H1 (cell line): ENCODE data around the gene CLEC2D. TPM values are rescaled to one million over a fixed set of nuclear protein-coding genes. Genes with fewer than 3 reads are reported as not detected.

ENCODE experiments used
- CTCF ChIA-PET: fragments of 300-600 bp; sonication (Branson Sonifier 250); formaldehyde crosslinking; loops from one replicate; lab custom pipeline; 2021; ENCODE audit not compliant: partially characterized antibody; lab: Charles Lee
- POLR2A ChIA-PET: fragments of 300-600 bp; sonication (Branson Sonifier 250); formaldehyde crosslinking; loops from one replicate; lab custom pipeline; 2021; ENCODE audit warnings: inconsistent platforms; ENCODE audit not compliant: partially characterized antibody; lab: Charles Lee
- DNase-seq, 2 experiments: peaks; one replicate each; pipeline versions ENCODE4 v3.0.0 to v3.0.0-alpha.2; 2010 to 2022; ENCODE audit warnings: low spot score in 2 of 2, low read depth in 1 of 2, mixed read lengths in 1 of 2
- FAIRE-seq: peaks from 2 replicates; lab custom pipeline; 2011; peaks lifted over from hg19 to GRCh38; lab: Jason Lieb, UNC
- H2AFZ ChIP-seq: 2 replicates; pipeline ENCODE4 v1.8.1; 2012; ENCODE audit warnings: low read length, inconsistent platforms
- H2AK5ac ChIP-seq: 2 replicates; pipeline ENCODE4 v1.6.1; 2013; ENCODE audit warnings: low read depth, low read length
- H2BK120ac ChIP-seq: replicated peaks from 2 replicates; pipeline ENCODE3; 2013; ENCODE audit warnings: low read depth, low read length, inconsistent platforms
- H2BK12ac ChIP-seq: 2 replicates; pipeline ENCODE4 v1.6.1; 2013; ENCODE audit warnings: low read depth, low read length
- H2BK15ac ChIP-seq: 2 replicates; pipeline ENCODE4 v1.6.1; 2013; ENCODE audit warnings: low read length
- H2BK20ac ChIP-seq: 2 replicates; pipeline ENCODE4 v1.6.1; 2013; ENCODE audit warnings: low read length
- H2BK5ac ChIP-seq: 2 replicates; pipeline ENCODE4 v1.6.1; 2013; ENCODE audit warnings: low read depth, low read length
- H3K14ac ChIP-seq: 2 replicates; pipeline ENCODE4 v1.6.1; 2013; ENCODE audit warnings: inconsistent platforms; ENCODE audit not compliant: insufficient read length
- H3K18ac ChIP-seq: 2 replicates; pipeline ENCODE4 v1.6.1; 2013; ENCODE audit warnings: low read length; ENCODE audit errors: extremely low read depth
- H3K23ac ChIP-seq: 2 replicates; pipeline ENCODE4 v1.6.1; 2013; ENCODE audit warnings: inconsistent platforms; ENCODE audit not compliant: insufficient read length
- H3K23me2 ChIP-seq: 2 replicates; pipeline ENCODE4 v1.6.1; 2013; ENCODE audit warnings: low read depth, low read length
- H3K27ac ChIP-seq: 2 replicates; pipeline ENCODE4 v1.6.1; 2011; ENCODE audit warnings: low read depth, low read length, inconsistent platforms
- H3K27me3 ChIP-seq, 4 experiments: replicated peaks in 1 of 4; 1 replicate in 1 of 4; 2 replicates in 3 of 4; pipeline versions ENCODE4 v1.6.1 to v1.8.1; 2011 to 2013; ENCODE audit warnings: low read length in 3 of 4, mild to moderate bottlenecking in 3 of 4, inconsistent platforms in 2 of 4, mixed read lengths in 2 of 4, moderate library complexity in 1 of 4; ENCODE audit not compliant: control insufficient read depth in 3 of 4, insufficient read depth in 3 of 4; ENCODE audit errors: extremely low read depth in 1 of 4
- H3K36me3 ChIP-seq, 4 experiments: 2 replicates each; pipeline versions ENCODE4 v1.6.1 to v1.8.1; 2011 to 2013; ENCODE audit warnings: mild to moderate bottlenecking in 4 of 4, low read length in 3 of 4, moderate library complexity in 2 of 4, control low read depth in 1 of 4, inconsistent platforms in 1 of 4; ENCODE audit not compliant: insufficient read depth in 4 of 4, control insufficient read depth in 2 of 4
- H3K4ac ChIP-seq: replicated peaks from 2 replicates; pipeline ENCODE3; 2013; ENCODE audit warnings: low read length, low read depth, mixed read lengths, inconsistent platforms; ENCODE audit not compliant: insufficient read length
- H3K4me1 ChIP-seq, 4 experiments: replicated peaks in 1 of 4; 1 replicate in 1 of 4; 2 replicates in 3 of 4; pipeline versions ENCODE4 v1.6.1 to v1.8.1; 2011 to 2013; ENCODE audit warnings: low read length in 3 of 4, inconsistent platforms in 2 of 4, mixed read lengths in 1 of 4; ENCODE audit not compliant: insufficient read depth in 4 of 4, control insufficient read depth in 3 of 4
- H3K4me2 ChIP-seq, 2 experiments: 2 replicates each; pipeline versions ENCODE4 v1.6.1 to v1.8.1; 2011 to 2013; ENCODE audit warnings: low read depth in 2 of 2, low read length in 2 of 2, control low read depth in 1 of 2, inconsistent platforms in 1 of 2, mild to moderate bottlenecking in 1 of 2; ENCODE audit not compliant: insufficient read depth in 1 of 2
- H3K4me3 ChIP-seq, 4 experiments: fragments of 200-600, 300-600 bp in 1 of 4; sonication (generic), shearing (Covaris generic), sonication (Bioruptor Twin) in 1 of 4; 2 replicates each; pipeline versions ENCODE4 v1.5.1 to v1.8.1; 2011 to 2016; ENCODE audit warnings: low read length in 4 of 4, low read depth in 3 of 4, control low read depth in 2 of 4, inconsistent platforms in 2 of 4, mild to moderate bottlenecking in 2 of 4, mixed read lengths in 1 of 4, moderate library complexity in 1 of 4; ENCODE audit not compliant: insufficient read depth in 2 of 4; ENCODE audit errors: extremely low read depth in 1 of 4
- H3K56ac ChIP-seq: replicated peaks from 2 replicates; pipeline ENCODE3; 2013; ENCODE audit warnings: low read depth, mild to moderate bottlenecking, mixed read lengths, low read length, inconsistent platforms; ENCODE audit not compliant: insufficient read length
- H3K79me1 ChIP-seq: 2 replicates; pipeline ENCODE4 v1.6.1; 2013; ENCODE audit warnings: low read depth, low read length, control low read depth
- H3K79me2 ChIP-seq, 2 experiments: 2 replicates each; pipeline versions ENCODE4 v1.6.1 to v1.8.1; 2012 to 2013; ENCODE audit warnings: low read length in 2 of 2, mild to moderate bottlenecking in 2 of 2, inconsistent platforms in 1 of 2; ENCODE audit not compliant: insufficient read depth in 2 of 2, control insufficient read depth in 1 of 2
- H3K9ac ChIP-seq, 4 experiments: replicated peaks in 1 of 4; 1 replicate in 1 of 4; 2 replicates in 3 of 4; pipeline versions ENCODE4 v1.6.1 to v1.8.1; 2011 to 2013; ENCODE audit warnings: low read depth in 3 of 4, low read length in 3 of 4, control low read depth in 2 of 4, mild to moderate bottlenecking in 2 of 4, moderate library complexity in 2 of 4, inconsistent platforms in 1 of 4; ENCODE audit errors: extremely low read depth in 1 of 4
- H3K9me3 ChIP-seq, 2 experiments: 2 replicates each; pipeline versions ENCODE4 v1.6.1 to v1.8.1; 2012 to 2013; ENCODE audit warnings: mild to moderate bottlenecking in 2 of 2, moderate library complexity in 2 of 2, control low read depth in 1 of 2, inconsistent platforms in 1 of 2, low read depth in 1 of 2, low read length in 1 of 2, mixed read lengths in 1 of 2; ENCODE audit not compliant: insufficient read depth in 2 of 2
- H4K20me1 ChIP-seq, 2 experiments: replicated peaks in 1 of 2; 2 replicates each; pipeline versions ENCODE3 to v1.8.1; 2011 to 2013; ENCODE audit warnings: inconsistent platforms in 2 of 2, low read length in 2 of 2, mild to moderate bottlenecking in 1 of 2; ENCODE audit not compliant: insufficient read depth in 2 of 2, control insufficient read depth in 1 of 2
- H4K5ac ChIP-seq: 2 replicates; pipeline ENCODE4 v1.6.1; 2013; ENCODE audit warnings: low read length, low read depth, mixed read lengths, inconsistent platforms; ENCODE audit not compliant: insufficient read length
- H4K8ac ChIP-seq: 2 replicates; pipeline ENCODE4 v1.8.0; 2013; ENCODE audit warnings: mild to moderate bottlenecking, moderate library complexity, low read length, inconsistent platforms; ENCODE audit not compliant: insufficient read depth; ENCODE audit errors: extremely low read depth
- H4K91ac ChIP-seq: replicated peaks from 2 replicates; pipeline ENCODE3; 2013; ENCODE audit warnings: low read length, mixed read lengths, inconsistent platforms; ENCODE audit not compliant: insufficient read length
- CHD1 ChIP-seq: IDR thresholded peaks from 2 replicates; pipeline ENCODE4 v1.6.1; 2012; ENCODE audit warnings: low read depth, low read length, improper control_type of control experiment
- CHD2 ChIP-seq: IDR thresholded peaks from 2 replicates; pipeline ENCODE4 v1.6.1; 2012; ENCODE audit warnings: low read length, improper control_type of control experiment
- EZH2 ChIP-seq: fragments of 200-600 bp; sonication (generic); IDR thresholded peaks from 2 replicates; pipeline ENCODE4 v1.7.1; 2012; ENCODE audit warnings: low read depth, mild to moderate bottlenecking, moderate library complexity, low read length, inconsistent platforms; ENCODE audit not compliant: severe bottlenecking
- HDAC6 ChIP-seq: IDR thresholded peaks from one replicate; pipeline ENCODE4 v1.7.1; 2012; ENCODE audit warnings: low read depth, mild to moderate bottlenecking, inconsistent platforms, low read length, moderate library complexity
- KDM5A ChIP-seq: fragments of 200-600 bp; IDR thresholded peaks from 2 replicates; pipeline ENCODE4 v1.7.1; 2012; ENCODE audit warnings: mild to moderate bottlenecking, low read length, inconsistent platforms, mixed read lengths
- POLR2A ChIP-seq, 2 experiments: IDR thresholded peaks; 1 replicate in 1 of 2; 2 replicates in 1 of 2; pipeline ENCODE4 v1.6.1; 2011; ENCODE audit warnings: low read depth in 2 of 2, low read length in 2 of 2, mild to moderate bottlenecking in 2 of 2; ENCODE audit errors: control extremely low read depth in 1 of 2
- POU5F1 ChIP-seq: IDR thresholded peaks from 2 replicates; pipeline ENCODE4 v1.6.1; 2011; ENCODE audit warnings: low read depth, mild to moderate bottlenecking, low read length, moderate library complexity
- RXRA ChIP-seq: IDR thresholded peaks from 2 replicates; pipeline ENCODE4 v1.6.1; 2011; ENCODE audit warnings: low read depth, mild to moderate bottlenecking, low read length, moderate library complexity; ENCODE audit not compliant: insufficient read depth
- SIN3A ChIP-seq, 2 experiments: IDR thresholded peaks in 1 of 2; conservative IDR thresholded peaks in 1 of 2; 2 replicates each; pipeline ENCODE4 v1.6.1; 2011 to 2012; ENCODE audit warnings: low read length in 2 of 2, improper control_type of control experiment in 1 of 2, low read depth in 1 of 2, mild to moderate bottlenecking in 1 of 2
- SP1 ChIP-seq: IDR thresholded peaks from 2 replicates; pipeline ENCODE4 v1.6.1; 2011; ENCODE audit warnings: low read depth, low read length
- TBP ChIP-seq: IDR thresholded peaks from 2 replicates; pipeline ENCODE4 v1.6.1; 2011; ENCODE audit warnings: low read depth, low read length, improper control_type of control experiment
- WGBS, 2 experiments: shearing (Covaris generic) in 1 of 2; methylation state at CpG; one replicate each; pipeline versions ENCODE4 v1.1.6 to v1.1.7; 2013 to 2015; ENCODE audit warnings: low lambda C conversion rate in 2 of 2, mixed read lengths in 2 of 2, inconsistent platforms in 1 of 2, low coverage in 1 of 2, missing lambda C conversion rate in 1 of 2; ENCODE audit not compliant: insufficient replicate concordance in 2 of 2, insufficient coverage in 1 of 2, insufficient read length in 1 of 2; ENCODE audit errors: extremely low coverage in 1 of 2, missing lambda C conversion rate in 1 of 2; 5-methylcytosine and 5-hydroxymethylcytosine counted together
- polyA plus RNA-seq, 7 experiments: library from polyadenylated mRNA; depleted of rRNA in 3 of 7; stranded (reverse) in 5 of 7; unstranded in 2 of 7; fragments of >200 nt in 5 of 7; fragments of 200-250 nt in 2 of 7; gene quantifications; 1 replicate in 5 of 7; 2 replicates in 1 of 7; 4 replicates in 1 of 7; pipeline versions ENCODE4 v1.2.1 to v1.2.3, GENCODE V29; 2011 to 2013; ENCODE audit warnings: missing spikeins in 2 of 7, mixed read lengths in 2 of 7
- total RNA-seq: library from RNA; stranded (reverse); fragmentation: NEBNext Ultra II Directional; extraction: Animal tissue kit (Norgen Biotek cat#: 25700); gene quantifications from 2 replicates; pipeline ENCODE4 v1.2.1, GENCODE V29; 2021
- TF ChIP-seq, protein P1 (sequence below): IDR thresholded peaks from 2 replicates; pipeline ENCODE4 v1.6.1; 2012; ENCODE audit warnings: inconsistent platforms
- TF ChIP-seq, protein P2 (sequence below): IDR thresholded peaks from 2 replicates; pipeline ENCODE4 v1.6.1; 2012; ENCODE audit warnings: inconsistent platforms

CLEC2D gene
- total and polyA plus RNA-seq, 2 of the 8 experiments (the other 6 are each of a cell fraction or from before 2014, with no cell fraction given) = 4.2 to 6.2 TPM

DNA sequence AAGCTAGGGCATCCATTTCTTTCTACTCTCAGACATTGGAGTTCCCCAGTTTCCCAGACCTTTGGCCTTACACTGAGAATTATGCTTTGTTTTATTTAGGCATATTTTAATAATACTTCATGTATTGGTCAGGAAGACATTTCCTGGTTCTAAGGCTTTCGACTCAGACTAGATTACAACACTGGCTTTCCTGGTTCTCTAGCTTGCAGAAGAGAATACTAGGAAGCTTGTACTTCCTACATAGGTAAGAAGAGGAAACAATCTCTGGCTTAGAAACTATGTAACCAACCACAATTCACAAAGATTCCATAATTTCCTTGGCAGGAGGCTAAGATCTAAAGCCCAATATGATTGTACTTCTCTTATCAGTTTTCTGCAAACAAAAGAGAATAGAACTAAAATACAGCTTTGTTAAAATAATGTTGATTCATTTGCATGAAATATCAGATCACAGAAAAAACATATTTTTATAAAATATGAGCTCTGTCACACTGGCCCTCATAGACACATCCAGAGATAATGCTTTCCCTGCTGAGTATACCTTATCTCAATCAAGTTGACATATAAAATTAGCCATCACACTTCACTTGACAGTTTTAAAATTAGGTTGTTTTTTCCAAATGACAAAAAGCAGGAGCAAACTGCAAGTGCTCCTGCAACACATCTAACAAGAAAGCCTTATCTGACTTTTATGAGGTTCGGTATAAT lies 30.5 kb downstream of the CLEC2D start:
- Histone ChIP-seq H4K5ac (no peak overlapping the region), H3K14ac (no peak overlapping the region), H3K9me3 (peaks cover 9 to 15% of the 10 kb centered on the region in 2 experiments; a peak in 1 of 4 replicates), H3K36me3 (peaks cover 0 to 11% (median 0%) of the 10 kb centered on the region in 4 experiments; a peak in 4 of 8 replicates), H2BK20ac (no peak overlapping the region), H3K79me1 (no peaks in the 10 kb centered on the region), H2BK12ac (no peak overlapping the region), H2AK5ac (no peak overlapping the region), H3K23ac (no peak overlapping the region), H2BK15ac (no peak overlapping the region), H3K4me3 (no peak overlapping the region), H3K4ac (no peak overlapping the region), H3K4me1 (no peaks in the 10 kb centered on the region), H4K20me1 (no peaks in the 10 kb centered on the region), H3K23me2 (no peaks in the 10 kb centered on the region), H2BK120ac (no peak overlapping the region), H4K91ac (no peak overlapping the region), H3K56ac (no peak overlapping the region), H2BK5ac (no peak overlapping the region), H4K8ac (no peak overlapping the region), H3K27me3 (no peaks in the 10 kb centered on the region), H3K27ac (no peak overlapping the region), H3K4me2 (no peak overlapping the region), H3K18ac (no peak overlapping the region), H3K79me2 (no peaks in the 10 kb centered on the region), H3K9ac (no peak overlapping the region), H2AFZ (no peak overlapping the region)
- ChIA-PET CTCF (interaction anchor here (0.7 to 1.5 kb wide), 3 partner anchors 8 to 322 kb away, joined by 3 to 10 read pairs (median 4); no protein-coding TSS in a partner anchor), POLR2A (interaction anchor here (2.2 kb wide), 1 partner anchor 12 kb away, joined by 6 read pairs; no protein-coding TSS in a partner anchor)
- WGBS, 2 experiments = 90% methylated on average over 2 of the region's 2 CpGs; no CpG with 5 or more reads in 1 of the 2 experiments
- DNase-seq (no peak), FAIRE-seq (no peak)
- TF ChIP-seq CHD1 (no peak), POLR2A (IDR thresholded peaks at IDR 0.05; ENCODE audit: control extremely low read depth in 1 of 2, low read depth in 2 of 2, low read length in 2 of 2) (no peak), SIN3A (conservative IDR thresholded peaks at IDR 0.05 in 1 of 2, IDR thresholded peaks at IDR 0.05 in 1 of 2; ENCODE audit: low read depth in 1 of 2, low read length in 2 of 2) (no peak), HDAC6 (no peak), SP1 (no peak), POU5F1 (no peak), RXRA (no peak), TBP (no peak), CHD2 (no peak), KDM5A (no peak), EZH2 (no peak)
- TF ChIP-seq, protein P1, sequence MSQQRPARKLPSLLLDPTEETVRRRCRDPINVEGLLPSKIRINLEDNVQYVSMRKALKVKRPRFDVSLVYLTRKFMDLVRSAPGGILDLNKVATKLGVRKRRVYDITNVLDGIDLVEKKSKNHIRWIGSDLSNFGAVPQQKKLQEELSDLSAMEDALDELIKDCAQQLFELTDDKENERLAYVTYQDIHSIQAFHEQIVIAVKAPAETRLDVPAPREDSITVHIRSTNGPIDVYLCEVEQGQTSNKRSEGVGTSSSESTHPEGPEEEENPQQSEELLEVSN = no peak
- TF ChIP-seq, protein P2, sequence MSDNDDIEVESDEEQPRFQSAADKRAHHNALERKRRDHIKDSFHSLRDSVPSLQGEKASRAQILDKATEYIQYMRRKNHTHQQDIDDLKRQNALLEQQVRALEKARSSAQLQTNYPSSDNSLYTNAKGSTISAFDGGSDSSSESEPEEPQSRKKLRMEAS = no peak
